ENCODE data around the gene BEX2. TPM values are rescaled to one million over a fixed set of nuclear protein-coding genes. Genes with fewer than 3 reads are reported as not detected.

Gene BEX2
- total RNA-seq, 1 donor from 2014 or later, result 150 TPM

GRCh38 chrX:103304705-103305104 lies 6.1 kb downstream of the BEX2 start:
- Mint-ChIP-seq H3K4me3 (ENCODE audit: unreplicated experiment) (no peak overlapping the region), H3K9me3 (ENCODE audit: unreplicated experiment) (no peaks in the 10 kb centered on the region), H3K4me1 (ENCODE audit: low read depth, unreplicated experiment) (peaks cover 2% of the 10 kb centered on the region)

GRCh38 chrX:103293118-103293517 lies 17.7 kb downstream of the BEX2 start:
- Mint-ChIP-seq H3K4me1 (ENCODE audit: low read depth, unreplicated experiment) (no peaks in the 10 kb centered on the region), H3K27ac (ENCODE audit: unreplicated experiment) (no peak overlapping the region), H3K36me3 (ENCODE audit: unreplicated experiment) (no peaks in the 10 kb centered on the region), H3K27me3 (ENCODE audit: unreplicated experiment) (no peaks in the 10 kb centered on the region), H3K9me3 (ENCODE audit: unreplicated experiment) (no peaks in the 10 kb centered on the region), H3K4me3 (ENCODE audit: unreplicated experiment) (no peak overlapping the region)
- no peak for DNase-seq
- TF ChIP-seq CTCF (IDR thresholded peaks at IDR 0.05; ENCODE audit: partially characterized antibody, unreplicated experiment), result no peak

More at GRCh38 chrX:103304705-103305104, 6.1 kb downstream of the BEX2 start:
- Mint-ChIP-seq H3K36me3 (ENCODE audit: unreplicated experiment) (no peaks in the 10 kb centered on the region), H3K27me3 (ENCODE audit: unreplicated experiment) (no peaks in the 10 kb centered on the region), H3K27ac (ENCODE audit: unreplicated experiment) (no peak overlapping the region)
- DNase-seq, result no peak
- TF ChIP-seq CTCF (IDR thresholded peaks at IDR 0.05; ENCODE audit: partially characterized antibody, unreplicated experiment), result no peak

GRCh38 chrX:103279624-103280023 lies 31.2 kb downstream of the BEX2 start:
- Mint-ChIP-seq H3K27me3 (ENCODE audit: unreplicated experiment) (no peaks in the 10 kb centered on the region), H3K9me3 (ENCODE audit: unreplicated experiment) (peaks cover 3% of the 10 kb centered on the region), H3K4me3 (ENCODE audit: unreplicated experiment) (no peak overlapping the region), H3K36me3 (ENCODE audit: unreplicated experiment) (no peaks in the 10 kb centered on the region), H3K27ac (ENCODE audit: unreplicated experiment) (no peak overlapping the region), H3K4me1 (ENCODE audit: low read depth, unreplicated experiment) (no peaks in the 10 kb centered on the region)
- no peak for DNase-seq
- no peak for TF ChIP-seq CTCF (IDR thresholded peaks at IDR 0.05; ENCODE audit: partially characterized antibody, unreplicated experiment)

GRCh38 chrX:103276581-103277002 lies 34.2 kb downstream of the BEX2 start, which contains the start of gene TCEAL5:
TCEAL5 (minus strand) TSS chrX:103276750; CDS start chrX:103274563, 2,187 bp downstream.
- no peak for TF ChIP-seq CTCF (IDR thresholded peaks at IDR 0.05; ENCODE audit: partially characterized antibody, unreplicated experiment)
- Mint-ChIP-seq H3K9me3 (ENCODE audit: unreplicated experiment) (peaks cover 3% of the 10 kb centered on the region), H3K4me1 (ENCODE audit: low read depth, unreplicated experiment) (no peaks in the 10 kb centered on the region), H3K27me3 (ENCODE audit: unreplicated experiment) (no peaks in the 10 kb centered on the region), H3K27ac (ENCODE audit: unreplicated experiment) (peak within 1 kb of the TSS; percentile 70), H3K36me3 (ENCODE audit: unreplicated experiment) (no peaks in the 10 kb centered on the region), H3K4me3 (ENCODE audit: unreplicated experiment) (peak within 1 kb of the TSS; percentile 88)
- DNase-seq, result peak; percentile 18

- no peak for TF ChIP-seq CTCF (IDR thresholded peaks at IDR 0.05; ENCODE audit: partially characterized antibody, unreplicated experiment)
- Mint-ChIP-seq H3K27me3 (ENCODE audit: unreplicated experiment) (no peaks in the 10 kb centered on the region), H3K9me3 (ENCODE audit: unreplicated experiment) (peaks cover 3% of the 10 kb centered on the region), H3K36me3 (ENCODE audit: unreplicated experiment) (no peaks in the 10 kb centered on the region), H3K4me3 (ENCODE audit: unreplicated experiment) (peak overlapping the region; percentile 88), H3K4me1 (ENCODE audit: low read depth, unreplicated experiment) (no peaks in the 10 kb centered on the region), H3K27ac (ENCODE audit: unreplicated experiment) (peak overlapping the region; percentile 70)
- DNase-seq, result peak; percentile 28
These were observed 34.7 kb downstream of the BEX2 start for GRCh38 chrX:103275947-103276567.
